K562 (cell line): ENCODE measurements around the gene ITGA7. TPM values are rescaled to one million over a fixed set of nuclear protein-coding genes. Genes with fewer than 3 reads are reported as not detected.

ENCODE experiments used
- ARNT ChIP-seq, 2 experiments: fragments of 450-650 bp; IDR thresholded peaks; 2 replicates each; pipeline ENCODE4 v1.6.1; 2016; ENCODE audit warnings: mild to moderate bottlenecking in 1 of 2
- BRD9 ChIP-seq: fragments of 450-650 bp; IDR thresholded peaks from 2 replicates; pipeline ENCODE4 v1.6.1; 2018; ENCODE audit warnings: low read depth; ENCODE audit not compliant: partially characterized antibody
- HSF4 ChIP-seq: fragments of 250-450 bp; sonication (Bioruptor Pico); IDR thresholded peaks from 2 replicates; pipeline ENCODE4 v2.1.2; 2022; ENCODE audit warnings: mild to moderate bottlenecking, moderate library complexity, borderline replicate concordance
- KLF16 ChIP-seq: IDR thresholded peaks from 2 replicates; pipeline ENCODE4 v1.6.1; 2016; ENCODE audit warnings: antibody characterized with exemption
- KLF6 ChIP-seq: fragments of 250-450 bp; sonication (Bioruptor Pico); IDR thresholded peaks from 2 replicates; pipeline ENCODE4 v1.4.0; 2020; ENCODE audit warnings: mild to moderate bottlenecking, moderate library complexity, borderline replicate concordance
- LCOR ChIP-seq: sonication (generic); formaldehyde crosslinking; IDR thresholded peaks from 2 replicates; pipeline ENCODE4 v1.8.0; 2022; ENCODE audit warnings: mild to moderate bottlenecking, missing genetic modification reagents
- MXI1 ChIP-seq: IDR thresholded peaks from 2 replicates; pipeline ENCODE4 v1.6.1; 2011; ENCODE audit warnings: low read depth, mild to moderate bottlenecking, improper control_type of control experiment, low read length
- NELFE ChIP-seq: IDR thresholded peaks from 2 replicates; pipeline ENCODE4 v1.6.1; 2011; ENCODE audit warnings: mild to moderate bottlenecking; ENCODE audit not compliant: insufficient read depth, insufficient read length
- NUFIP1 ChIP-seq: fragments of 450-650 bp; IDR thresholded peaks from 2 replicates; pipeline ENCODE4 v1.6.1; 2018; ENCODE audit not compliant: partially characterized antibody
- POLR2AphosphoS5 ChIP-seq: IDR thresholded peaks from 2 replicates; pipeline ENCODE4 v1.6.1; 2011; ENCODE audit warnings: mild to moderate bottlenecking, low read depth, low read length, moderate library complexity; ENCODE audit not compliant: control insufficient read depth, insufficient read depth
- PRMT5 ChIP-seq: sonication (generic); formaldehyde crosslinking; IDR thresholded peaks from 2 replicates; pipeline ENCODE4 v1.5.0; 2020; ENCODE audit warnings: missing genetic modification reagents
- PRPF4 ChIP-seq: fragments of 200-400 bp; formaldehyde crosslinking; IDR thresholded peaks from one replicate; pipeline ENCODE4 v1.6.1; 2017; ENCODE audit warnings: low read length, low read depth, mild to moderate bottlenecking; ENCODE audit not compliant: insufficient read depth, poor library complexity, severe bottlenecking
- RHOXF2B ChIP-seq: fragments of 250-450 bp; sonication (Bioruptor Pico); conservative IDR thresholded peaks from 2 replicates; pipeline ENCODE4 v1.5.1; 2021
- SRSF3 ChIP-seq: fragments of 200-400 bp; formaldehyde crosslinking; IDR thresholded peaks from 2 replicates; pipeline ENCODE4 v1.6.1; 2016; ENCODE audit warnings: mild to moderate bottlenecking, low read length, moderate library complexity; ENCODE audit not compliant: insufficient read depth
- TEAD4 ChIP-seq, 2 experiments: sonication (generic) in 1 of 2; formaldehyde crosslinking in 1 of 2; IDR thresholded peaks; 2 replicates each; pipeline versions ENCODE4 v1.6.1 to v1.8.0; 2012 to 2022; ENCODE audit warnings: borderline replicate concordance in 1 of 2, inconsistent platforms in 1 of 2, low read length in 1 of 2, mild to moderate bottlenecking in 1 of 2, missing genetic modification reagents in 1 of 2
- TSC22D4 ChIP-seq: fragments of 450-650 bp; IDR thresholded peaks from 2 replicates; pipeline ENCODE4 v1.6.1; 2016; ENCODE audit warnings: missing genetic modification characterization, missing biosample characterization, control low read depth
- ZNF3 ChIP-seq: fragments of 250-450 bp; sonication (Bioruptor Pico); IDR thresholded peaks from 2 replicates; pipeline ENCODE4 v1.5.0; 2021; ENCODE audit warnings: mild to moderate bottlenecking, moderate library complexity
- ZNF384 ChIP-seq: IDR thresholded peaks from 2 replicates; pipeline ENCODE4 v1.6.1; 2012; ENCODE audit warnings: low read depth, low read length, improper control_type of control experiment
- ZNF436 ChIP-seq: fragments of 250-450, 450-650 bp; sonication (Bioruptor Pico); formaldehyde crosslinking; IDR thresholded peaks from 2 replicates; pipeline ENCODE4 v1.7.0; 2020; ENCODE audit warnings: mild to moderate bottlenecking
- ZNF717 ChIP-seq: fragments of 250-450 bp; sonication (Bioruptor Pico); IDR thresholded peaks from 2 replicates; pipeline ENCODE4 v1.5.0; 2021
- ZNF75A ChIP-seq: fragments of 450-650 bp; formaldehyde crosslinking; IDR thresholded peaks from 2 replicates; pipeline ENCODE4 v1.4.0; 2020; ENCODE audit warnings: mild to moderate bottlenecking
- ZNF764 ChIP-seq: fragments of 250-450 bp; sonication (Bioruptor Pico); IDR thresholded peaks from 2 replicates; pipeline ENCODE4 v1.4.0; 2020; ENCODE audit warnings: low read depth, mild to moderate bottlenecking, moderate library complexity
- ZNF780A ChIP-seq: fragments of 250-450 bp; sonication (Bioruptor Pico); IDR thresholded peaks from 2 replicates; pipeline ENCODE4 v1.5.0; 2021; ENCODE audit warnings: mild to moderate bottlenecking
- polyA plus RNA-seq, 8 experiments: library from polyadenylated mRNA; depleted of rRNA in 4 of 8; stranded (reverse) in 5 of 8; unstranded in 3 of 8; fragments of >200 nt; fragmentation: Nextera tagmentation in 2 of 8; fragmentation: Illumina TruSeq in 1 of 8; extraction: Ambion mirVana in 2 of 8; extraction: Trizol in 1 of 8; gene quantifications; 2 replicates each; pipeline versions ENCODE4 v1.2.1 to v1.2.3, GENCODE V29; 2011 to 2014; ENCODE audit warnings: inconsistent platforms in 1 of 8, missing spikeins in 1 of 8
- total RNA-seq, 7 experiments: library from RNA; depleted of rRNA in 6 of 7; stranded (reverse); fragments of >200 nt in 6 of 7; fragmentation: Illumina TruSeq in 2 of 7; extraction: Trizol in 2 of 7; gene quantifications; 2 replicates each; pipeline versions ENCODE4 v1.2.1 to v1.2.3, GENCODE V29; 2011 to 2021; ENCODE audit warnings: low replicate concordance in 1 of 7
- TF ChIP-seq, protein P1 (sequence below), 2 experiments: fragments of 150-350 bp in 1 of 2; IDR thresholded peaks; 2 replicates each; pipeline ENCODE4 v1.6.1; 2012 to 2016; ENCODE audit warnings: low read depth in 2 of 2, low read length in 2 of 2, mild to moderate bottlenecking in 1 of 2, moderate library complexity in 1 of 2
- TF ChIP-seq, protein P2 (sequence below): IDR thresholded peaks from 2 replicates; pipeline ENCODE4 v1.6.1; 2014; ENCODE audit warnings: antibody characterized with exemption

The ITGA7 gene
- total and polyA plus RNA-seq, 9 of the 15 experiments (the other 6 are each of a cell fraction or from before 2014, with no cell fraction given) = 0.11 to 2.3 (median 0.56) TPM; not detected in 1

DNA sequence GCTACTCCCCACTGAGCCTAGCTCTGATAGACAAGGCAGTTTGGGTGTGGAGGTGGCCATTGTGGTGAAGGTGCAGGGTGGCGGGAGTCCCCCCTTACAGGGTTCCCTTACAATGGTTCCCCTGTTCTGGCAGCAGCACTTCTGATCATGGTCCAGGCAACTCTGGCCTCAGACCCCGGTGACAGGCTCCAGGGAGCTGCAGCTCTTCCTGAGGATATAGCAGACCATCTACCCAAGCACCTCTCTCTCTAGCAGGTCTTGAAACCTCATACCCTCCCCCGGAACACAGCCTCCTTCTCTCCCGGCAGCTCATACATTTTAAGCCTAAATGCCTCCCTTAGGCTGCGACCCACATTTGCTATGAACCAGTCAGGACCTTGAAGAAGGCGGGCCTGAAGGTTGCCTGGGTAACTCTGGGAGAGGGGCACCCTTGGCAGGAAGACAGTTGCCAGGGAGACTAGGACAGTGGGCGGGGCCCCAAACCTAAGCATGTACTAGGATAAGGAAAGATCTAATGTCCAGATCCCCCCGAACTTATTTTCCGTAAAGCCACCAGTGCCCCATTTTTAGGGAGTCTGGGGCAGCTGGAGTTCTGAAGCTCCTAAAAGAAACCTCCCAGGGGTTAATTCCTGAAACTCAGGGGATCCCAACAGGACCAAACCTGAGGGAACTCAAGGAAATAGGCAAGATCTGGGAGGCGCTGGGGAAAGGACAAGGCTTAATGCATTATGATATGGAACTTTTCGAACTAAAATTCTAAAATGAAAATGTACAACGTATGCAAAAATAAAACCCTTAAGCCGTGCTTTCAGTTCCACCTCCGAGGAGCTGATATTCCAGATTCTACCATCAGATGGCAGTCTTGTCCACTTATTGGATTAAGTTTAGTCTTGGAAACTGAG is 30.7 kb upstream of the ITGA7 start (continued):
- TF ChIP-seq TSC22D4 (no peak), ZNF3 (CRISPR knock-in tag) (no peak), TEAD4 (IDR thresholded peaks at IDR 0.05; ENCODE audit: low read length) (no peak), TEAD4 (CRISPR knock-in tag; IDR thresholded peaks at IDR 0.05; ENCODE audit: borderline replicate concordance) (no peak), NUFIP1 (no peak), SRSF3 (no peak), PRPF4 (no peak), LCOR (CRISPR knock-in tag) (no peak), BRD9 (no peak), ZNF780A (CRISPR knock-in tag) (no peak), ZNF75A (CRISPR knock-in tag) (no peak), ZNF436 (no peak), ZNF764 (CRISPR knock-in tag) (no peak), POLR2AphosphoS5 (no peak), HSF4 (no peak), KLF6 (no peak), MXI1 (0 out of 2 replicates have a peak, but pooled peaks have one; percentile 25), NELFE (no peak), KLF16 (no peak), RHOXF2B (CRISPR knock-in tag) (no peak), ZNF384 (no peak), ZNF717 (CRISPR knock-in tag) (no peak), PRMT5 (CRISPR knock-in tag) (no peak), ARNT (IDR thresholded peaks at IDR 0.05) (0 out of 4 replicates have a peak, but pooled peaks of 1 of the 2 experiments have one; percentile 39)
- TF ChIP-seq, protein P1, sequence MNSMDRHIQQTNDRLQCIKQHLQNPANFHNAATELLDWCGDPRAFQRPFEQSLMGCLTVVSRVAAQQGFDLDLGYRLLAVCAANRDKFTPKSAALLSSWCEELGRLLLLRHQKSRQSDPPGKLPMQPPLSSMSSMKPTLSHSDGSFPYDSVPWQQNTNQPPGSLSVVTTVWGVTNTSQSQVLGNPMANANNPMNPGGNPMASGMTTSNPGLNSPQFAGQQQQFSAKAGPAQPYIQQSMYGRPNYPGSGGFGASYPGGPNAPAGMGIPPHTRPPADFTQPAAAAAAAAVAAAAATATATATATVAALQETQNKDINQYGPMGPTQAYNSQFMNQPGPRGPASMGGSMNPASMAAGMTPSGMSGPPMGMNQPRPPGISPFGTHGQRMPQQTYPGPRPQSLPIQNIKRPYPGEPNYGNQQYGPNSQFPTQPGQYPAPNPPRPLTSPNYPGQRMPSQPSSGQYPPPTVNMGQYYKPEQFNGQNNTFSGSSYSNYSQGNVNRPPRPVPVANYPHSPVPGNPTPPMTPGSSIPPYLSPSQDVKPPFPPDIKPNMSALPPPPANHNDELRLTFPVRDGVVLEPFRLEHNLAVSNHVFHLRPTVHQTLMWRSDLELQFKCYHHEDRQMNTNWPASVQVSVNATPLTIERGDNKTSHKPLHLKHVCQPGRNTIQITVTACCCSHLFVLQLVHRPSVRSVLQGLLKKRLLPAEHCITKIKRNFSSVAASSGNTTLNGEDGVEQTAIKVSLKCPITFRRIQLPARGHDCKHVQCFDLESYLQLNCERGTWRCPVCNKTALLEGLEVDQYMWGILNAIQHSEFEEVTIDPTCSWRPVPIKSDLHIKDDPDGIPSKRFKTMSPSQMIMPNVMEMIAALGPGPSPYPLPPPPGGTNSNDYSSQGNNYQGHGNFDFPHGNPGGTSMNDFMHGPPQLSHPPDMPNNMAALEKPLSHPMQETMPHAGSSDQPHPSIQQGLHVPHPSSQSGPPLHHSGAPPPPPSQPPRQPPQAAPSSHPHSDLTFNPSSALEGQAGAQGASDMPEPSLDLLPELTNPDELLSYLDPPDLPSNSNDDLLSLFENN (IDR thresholded peaks at IDR 0.05; ENCODE audit: low read depth in 2 of 2, low read length in 2 of 2) = no peak
- TF ChIP-seq, protein P2, sequence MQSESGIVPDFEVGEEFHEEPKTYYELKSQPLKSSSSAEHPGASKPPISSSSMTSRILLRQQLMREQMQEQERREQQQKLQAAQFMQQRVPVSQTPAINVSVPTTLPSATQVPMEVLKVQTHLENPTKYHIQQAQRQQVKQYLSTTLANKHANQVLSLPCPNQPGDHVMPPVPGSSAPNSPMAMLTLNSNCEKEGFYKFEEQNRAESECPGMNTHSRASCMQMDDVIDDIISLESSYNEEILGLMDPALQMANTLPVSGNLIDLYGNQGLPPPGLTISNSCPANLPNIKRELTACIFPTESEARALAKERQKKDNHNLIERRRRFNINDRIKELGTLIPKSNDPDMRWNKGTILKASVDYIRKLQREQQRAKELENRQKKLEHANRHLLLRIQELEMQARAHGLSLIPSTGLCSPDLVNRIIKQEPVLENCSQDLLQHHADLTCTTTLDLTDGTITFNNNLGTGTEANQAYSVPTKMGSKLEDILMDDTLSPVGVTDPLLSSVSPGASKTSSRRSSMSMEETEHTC = no peak
